GM19238 (cell line): Measurements from ENCODE around the gene SLC39A11.
"Not testable (repeated sequence)": the region's sequence is repeated elsewhere in the genome, so short reads cannot be mapped to it uniquely, and the experiment has no call there.

Experiments
- DNase-seq: peaks from one replicate; pipeline ENCODE4 v3.0.0; 2011; ENCODE audit warnings: low spot score; ENCODE audit not compliant: insufficient read length

The SLC39A11 gene

DNA sequence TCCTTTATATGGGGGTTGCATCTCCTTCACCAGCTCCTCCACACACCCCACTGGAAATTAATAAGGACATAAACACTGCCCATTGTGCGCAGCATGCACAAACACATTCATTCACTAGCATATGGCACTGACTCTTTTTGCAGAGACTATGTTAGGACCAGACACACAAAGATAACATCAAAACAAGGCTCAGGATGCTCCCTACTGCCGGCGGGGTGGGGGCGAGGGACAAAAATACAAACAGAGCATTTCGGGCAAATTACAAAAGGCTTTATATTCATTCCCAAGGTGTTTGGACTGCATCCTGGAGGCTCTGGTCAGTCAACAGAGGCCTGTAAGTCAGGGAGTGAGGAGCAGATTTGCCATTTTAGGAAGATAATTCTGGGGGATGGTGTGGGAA, 299.7 kb downstream of the SLC39A11 start:
- DNase-seq = no peak

DNA sequence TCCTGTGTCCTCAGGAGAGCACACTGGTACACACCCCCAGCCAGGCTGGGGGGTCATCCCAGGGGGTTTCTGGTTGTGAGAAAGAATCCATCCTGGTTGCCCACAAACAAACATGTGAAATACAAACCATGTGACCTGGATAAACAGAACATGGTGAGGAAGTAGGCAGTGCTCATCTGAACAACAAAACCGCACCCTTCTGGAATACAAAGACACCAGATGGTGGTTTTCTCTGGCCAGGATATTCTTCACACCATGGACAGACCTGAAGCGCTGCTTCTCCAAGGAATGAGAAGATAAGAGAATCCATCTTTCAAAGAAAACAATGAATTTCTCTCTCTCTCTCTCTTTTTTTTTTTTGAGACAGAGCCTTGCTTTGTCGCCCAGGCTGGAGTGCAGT, 302.3 kb downstream of the SLC39A11 start:
- no peak for DNase-seq

- no peak for DNase-seq
Measured at GRCh38 chr17:72789711-72790110, 302.8 kb downstream of the SLC39A11 start.

GRCh38 chr17:72788950-72789585, 303.4 kb downstream of the SLC39A11 start:
- no peak for DNase-seq

GRCh38 chr17:72786209-72786608, 306.3 kb downstream of the SLC39A11 start:
- DNase-seq = no peak

GRCh38 chr17:72782985-72783701, 309.3 kb downstream of the SLC39A11 start:
- no peak for DNase-seq

DNA sequence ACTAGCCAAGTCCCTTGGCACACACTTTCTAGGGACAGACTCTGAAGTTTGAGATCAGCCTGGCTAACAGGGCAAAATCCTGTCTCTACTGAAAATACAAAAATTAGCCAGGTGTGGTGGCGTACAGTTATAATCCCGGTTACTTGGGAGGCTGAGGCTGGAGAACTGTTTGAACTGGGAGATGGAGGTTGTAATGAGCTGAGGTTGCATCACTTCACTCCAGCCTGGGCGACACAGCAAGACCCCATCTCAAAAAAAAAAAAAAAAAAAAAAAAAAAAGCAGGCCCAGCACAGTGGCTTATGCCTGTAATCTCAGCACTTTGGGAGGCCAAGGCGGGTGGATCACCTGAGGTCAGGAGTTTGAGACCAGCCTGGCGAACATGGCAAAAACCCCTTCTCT, 310.1 kb downstream of the SLC39A11 start:
- DNase-seq = not testable (repeated sequence)

DNA sequence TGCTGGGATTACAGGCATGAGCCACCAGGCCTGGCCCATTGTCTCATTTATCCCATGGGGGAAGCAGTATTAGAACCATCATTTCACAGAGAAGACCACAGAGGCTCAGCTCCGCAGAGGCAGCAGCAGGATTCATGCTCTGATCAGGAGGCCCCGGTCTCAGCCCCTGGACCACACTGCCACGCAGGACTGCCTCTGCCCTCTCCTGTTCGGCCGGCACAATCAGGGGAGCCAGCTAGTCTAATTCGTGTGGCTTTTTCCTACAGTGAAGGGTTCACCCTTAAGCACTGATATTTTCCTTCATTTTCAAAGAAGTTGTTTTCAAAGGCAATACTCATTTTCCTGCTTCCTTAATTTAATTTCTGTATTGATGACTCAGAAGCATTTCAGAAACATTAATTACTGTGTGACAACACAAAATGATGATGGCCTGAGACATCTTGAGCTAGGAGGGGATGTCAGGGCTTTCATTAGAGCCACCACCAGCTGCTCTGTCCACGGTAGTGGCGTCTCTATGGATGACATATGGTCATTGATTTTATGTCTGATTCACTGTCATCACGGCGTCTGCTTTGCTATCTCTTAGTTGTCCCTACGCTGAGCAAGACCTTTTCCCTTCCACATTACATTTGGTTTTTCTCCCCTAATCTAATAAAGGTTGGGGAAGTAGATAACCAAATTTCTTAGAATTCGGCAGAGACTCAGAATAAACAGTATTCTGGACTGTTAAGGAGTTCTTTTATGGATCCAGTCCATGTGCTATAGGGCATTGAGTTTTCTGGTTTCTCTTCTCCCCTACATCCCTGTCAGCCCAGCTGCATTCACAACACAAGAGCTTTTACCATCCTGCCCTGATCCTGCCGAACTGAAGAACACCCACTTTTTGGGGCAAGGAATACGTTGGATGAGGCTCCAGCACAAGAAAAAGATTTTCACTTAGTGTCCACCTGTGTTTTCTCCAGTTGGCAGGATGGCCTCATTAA, 314.0 kb downstream of the SLC39A11 start:
- DNase-seq = no peak

DNA sequence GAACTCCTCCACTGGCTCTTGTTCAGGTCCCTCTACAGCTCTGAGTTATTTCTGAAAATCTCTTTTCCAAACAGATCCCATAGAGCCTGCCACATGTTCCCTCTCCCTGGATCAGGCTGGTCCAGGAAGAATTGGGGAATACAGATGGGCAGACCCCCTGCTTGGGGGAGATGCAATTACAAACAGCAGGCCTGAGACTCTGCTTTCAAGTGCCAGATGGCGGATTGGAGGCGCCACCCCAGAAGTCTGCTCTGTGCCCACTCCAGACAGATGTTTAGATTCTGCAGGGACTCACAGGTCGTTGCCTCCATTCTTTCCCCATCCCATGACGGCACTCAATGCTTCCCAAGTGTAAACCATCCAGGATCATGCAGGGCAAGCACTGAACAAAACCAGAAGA, 316.6 kb downstream of the SLC39A11 start:
- no peak for DNase-seq

- DNase-seq = no peak
Measured at GRCh38 chr17:72775237-72775636, 317.3 kb downstream of the SLC39A11 start.

DNA sequence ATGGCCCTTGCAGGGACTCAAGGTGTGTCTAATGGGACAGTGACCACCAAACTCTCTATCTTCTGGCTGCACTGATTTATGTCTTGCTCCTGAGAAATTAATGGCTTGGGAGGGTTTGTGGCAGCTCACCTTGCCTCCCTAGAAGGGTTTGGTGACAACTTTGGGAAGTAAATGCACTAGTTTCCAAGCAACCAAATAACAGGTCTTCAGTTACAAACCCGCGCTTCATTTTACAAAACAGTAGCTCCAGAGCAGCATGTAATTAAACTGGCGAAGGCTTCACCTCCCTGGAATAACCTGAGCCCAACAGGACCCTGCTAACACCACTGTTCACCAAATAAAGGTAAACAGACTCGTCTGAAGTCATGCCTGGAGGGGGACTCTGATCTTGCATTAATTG, 318.3 kb downstream of the SLC39A11 start:
- DNase-seq = no peak

- not testable (repeated sequence) for DNase-seq
Measured at GRCh38 chr17:72773225-72773624, 319.3 kb downstream of the SLC39A11 start.

DNA sequence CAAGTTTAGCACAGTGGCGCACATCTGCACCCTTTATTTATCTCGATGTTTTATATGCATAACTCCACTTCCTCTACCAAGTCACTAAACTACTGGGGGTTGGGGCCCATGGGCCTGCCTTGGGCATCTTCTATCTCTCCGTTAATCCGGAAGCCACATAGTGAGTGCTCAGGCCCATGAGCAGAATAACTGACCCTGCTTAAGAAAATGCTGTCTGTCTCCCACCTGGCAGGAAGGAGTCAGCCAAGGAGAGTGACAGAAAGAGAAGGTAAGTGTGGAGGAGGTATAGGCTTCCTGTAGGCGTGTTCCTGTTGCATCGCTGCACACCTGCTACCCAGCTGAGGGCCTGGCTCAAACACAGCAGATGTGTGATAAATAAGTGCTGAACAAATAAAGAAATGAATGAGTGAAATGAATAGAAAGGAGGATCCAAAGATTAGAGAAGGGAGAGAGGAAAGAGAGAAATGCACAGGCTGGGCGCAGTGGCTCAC, 320.1 kb downstream of the SLC39A11 start:
- DNase-seq = no peak

GRCh38 chr17:72771734-72772133, 320.8 kb downstream of the SLC39A11 start:
- DNase-seq = no peak

DNA sequence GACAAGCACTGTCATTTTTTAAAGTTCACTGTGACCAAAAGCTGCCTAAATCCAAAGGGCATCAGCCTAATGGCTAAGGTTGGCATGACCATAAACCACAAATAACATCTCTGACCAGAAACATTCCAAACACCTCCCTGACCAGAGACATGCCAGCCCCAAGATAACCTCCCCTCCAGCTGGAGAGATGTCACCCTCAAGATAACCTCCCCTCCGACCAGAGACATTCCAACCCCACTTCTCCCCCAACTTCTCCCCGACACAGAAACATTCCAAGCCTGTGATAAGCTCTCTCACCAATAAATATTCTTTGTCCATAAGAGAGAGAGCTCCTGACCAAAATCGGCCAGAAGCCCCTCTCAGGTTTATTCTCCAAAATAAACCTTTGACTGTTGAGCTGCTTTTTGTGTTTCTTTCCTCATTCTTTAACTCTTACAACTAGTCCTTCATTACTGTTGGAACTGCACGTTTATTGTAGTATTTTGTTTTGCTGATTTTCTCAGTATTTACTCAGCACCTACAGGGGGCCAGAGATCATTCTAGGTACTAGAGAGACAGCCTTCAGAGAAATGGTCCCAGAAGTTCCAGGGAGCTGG, 325.6 kb downstream of the SLC39A11 start:
- DNase-seq = no peak

DNA sequence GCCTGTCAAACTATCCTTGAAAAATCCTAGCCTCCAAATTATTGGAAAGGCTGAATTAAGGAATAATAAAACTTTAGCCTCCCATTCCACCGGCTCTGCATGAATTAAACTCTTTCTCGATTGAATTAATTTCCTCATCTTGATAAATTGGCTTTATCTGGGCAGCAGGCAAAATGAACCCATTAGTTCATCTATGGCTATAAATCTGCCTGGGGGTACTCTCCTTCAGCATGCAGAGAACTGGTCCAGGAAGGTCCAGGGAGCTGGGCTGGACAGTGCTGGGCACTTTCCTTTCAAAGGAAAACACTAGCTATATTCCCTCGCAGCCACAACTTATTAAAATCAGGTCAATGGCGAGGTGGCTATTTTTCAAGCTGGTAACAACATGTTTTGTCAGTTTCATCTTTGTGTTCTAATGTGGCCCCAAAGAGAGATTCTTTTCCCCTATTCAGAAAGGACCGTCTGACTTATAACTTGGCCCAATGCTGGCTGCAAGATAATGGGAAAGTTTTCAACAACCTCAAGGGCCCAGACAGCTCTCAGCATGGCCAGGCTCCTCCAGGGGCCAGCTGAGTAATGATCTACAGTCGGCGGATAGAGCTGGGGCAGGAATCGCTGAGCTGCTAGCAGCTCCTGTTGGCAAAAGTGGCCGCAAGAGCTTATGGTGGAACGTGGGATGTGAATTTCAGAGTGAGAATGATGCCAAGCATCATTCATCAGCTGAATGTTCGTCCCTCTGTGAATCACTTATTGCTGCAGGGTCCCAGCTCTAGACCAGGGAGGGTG, 326.9 kb downstream of the SLC39A11 start:
- no peak for DNase-seq

DNA sequence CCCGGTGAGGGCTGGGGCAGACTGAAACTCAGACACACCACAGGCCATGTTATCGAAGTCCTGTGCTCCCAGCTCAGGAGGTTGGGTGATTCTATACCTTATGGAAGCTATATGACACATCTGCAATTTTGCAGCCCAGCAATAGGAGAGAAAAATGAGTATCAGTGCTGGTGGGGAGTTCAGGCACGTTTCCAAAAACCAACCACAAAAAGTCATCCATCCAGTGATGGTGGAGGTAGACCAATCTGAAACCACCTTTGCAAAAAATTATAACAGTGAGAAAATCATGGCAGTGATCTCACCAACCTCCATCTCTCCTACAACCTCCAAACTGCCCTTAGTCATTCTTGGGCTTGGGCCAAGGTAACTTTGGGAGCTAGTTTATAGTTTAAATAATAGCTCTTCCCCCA, 327.9 kb downstream of the SLC39A11 start:
- no peak for DNase-seq

DNA sequence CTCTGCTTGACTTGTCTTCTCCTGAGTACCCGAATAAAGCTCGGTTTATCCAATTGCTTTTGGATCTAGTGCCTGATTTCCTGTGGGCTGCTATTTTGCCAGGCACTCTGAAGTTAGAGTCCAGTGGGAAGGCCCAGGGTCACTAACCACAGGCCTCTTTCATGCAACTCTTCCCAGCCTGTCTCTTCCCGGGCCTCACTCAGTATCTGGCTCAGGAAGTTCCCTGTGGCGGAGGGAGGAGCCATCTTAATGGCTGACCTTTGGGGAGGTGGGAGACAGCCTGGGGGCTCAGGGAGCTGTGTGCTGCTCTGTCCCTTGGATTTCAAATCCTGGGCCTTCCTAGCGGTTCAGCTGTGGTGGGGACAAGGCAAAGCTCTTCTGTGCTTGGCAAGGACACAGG, 328.5 kb downstream of the SLC39A11 start:
- no peak for DNase-seq

DNA sequence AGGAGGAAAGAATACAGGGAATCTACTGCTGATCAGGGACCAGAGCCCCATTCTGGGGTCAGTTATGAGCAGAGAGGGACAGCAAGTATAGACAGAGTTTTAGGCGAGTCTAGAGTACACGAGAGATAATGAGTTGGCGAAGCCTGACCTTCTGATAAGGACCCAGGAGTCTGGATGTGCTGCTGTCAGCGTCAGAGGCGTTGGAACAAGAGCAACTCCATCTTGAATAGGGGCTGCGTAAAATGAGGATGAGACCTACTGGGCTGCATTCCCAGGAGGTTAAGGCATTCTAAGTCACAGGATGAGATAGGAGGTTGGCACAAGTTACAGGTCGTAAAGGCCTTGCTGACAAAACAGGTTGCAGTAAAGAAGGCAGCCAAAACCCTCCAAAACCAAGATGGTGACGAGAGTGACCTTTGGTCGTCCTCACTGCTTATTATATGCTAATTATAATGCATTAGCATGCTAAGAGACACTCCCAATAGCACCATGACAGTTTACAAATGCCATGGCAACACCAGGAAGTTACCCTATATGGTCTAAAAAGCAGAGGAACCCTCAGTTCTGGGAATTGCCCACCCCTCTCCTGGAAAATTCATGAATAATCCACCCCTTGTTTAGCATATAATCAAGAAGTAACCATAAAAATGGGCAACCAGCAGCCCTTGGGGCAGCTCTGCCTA, 330.5 kb downstream of the SLC39A11 start:
- not testable (repeated sequence) for DNase-seq

- no peak for DNase-seq
Measured at GRCh38 chr17:72761431-72761830, 331.1 kb downstream of the SLC39A11 start.
